GM23338 (cell line): ENCODE data around the gene IRF2. TPM values are rescaled to one million over a fixed set of nuclear protein-coding genes. Genes with fewer than 3 reads are reported as not detected.

Experiments
- ATAC-seq: fragments of 200-7000 bp; cut with Tn5 transposase; 3 replicates; pipeline ENCODE4 v1.9.1; 2020
- DNase-seq: peaks from one replicate; pipeline ENCODE4 v3.0.0-alpha.2; 2015; ENCODE audit warnings: low spot score
- H2AFZ ChIP-seq: fragments of 200-600 bp; sonication (generic); 2 replicates; pipeline ENCODE4 v1.8.0; 2016; ENCODE audit warnings: antibody characterized with exemption, mild to moderate bottlenecking, moderate library complexity
- H3F3A ChIP-seq: fragments of 200-600 bp; sonication (generic); replicated peaks from 2 replicates; pipeline ENCODE4 v1.8.0; 2017; ENCODE audit warnings: antibody characterized with exemption, mixed run types, low read depth
- H3K27ac ChIP-seq: fragments of 200-600 bp; sonication (generic); 2 replicates; pipeline ENCODE4 v1.6.1; 2016; ENCODE audit warnings: low read depth
- H3K27me3 ChIP-seq: fragments of 200-600 bp; sonication (generic); 2 replicates; pipeline ENCODE4 v1.8.0; 2016; ENCODE audit warnings: mild to moderate bottlenecking, mixed run types, moderate library complexity; ENCODE audit not compliant: insufficient read depth
- H3K36me3 ChIP-seq: fragments of 200-600 bp; sonication (generic); 2 replicates; pipeline ENCODE4 v1.8.0; 2016; ENCODE audit warnings: mild to moderate bottlenecking; ENCODE audit not compliant: insufficient read depth
- H3K4me1 ChIP-seq: fragments of 200-600 bp; sonication (generic); 2 replicates; pipeline ENCODE4 v1.8.0; 2016; ENCODE audit warnings: mild to moderate bottlenecking, moderate library complexity; ENCODE audit not compliant: insufficient read depth
- H3K4me2 ChIP-seq: fragments of 200-600 bp; sonication (generic); 2 replicates; pipeline ENCODE4 v1.7.1; 2017; ENCODE audit warnings: mixed run types
- H3K4me3 ChIP-seq: fragments of 200-600 bp; sonication (generic); 2 replicates; pipeline ENCODE4 v1.6.1; 2016; ENCODE audit warnings: mixed run types
- H3K79me2 ChIP-seq: fragments of 200-600 bp; sonication (generic); replicated peaks from 2 replicates; pipeline ENCODE4 v1.8.0; 2017; ENCODE audit warnings: mild to moderate bottlenecking; ENCODE audit not compliant: insufficient read depth
- H3K9me2 ChIP-seq: fragments of 200-600 bp; sonication (generic); 2 replicates; pipeline ENCODE4 v1.8.0; 2017; ENCODE audit not compliant: insufficient read depth
- H4K20me1 ChIP-seq: fragments of 200-600 bp; sonication (generic); replicated peaks from 2 replicates; pipeline ENCODE4 v1.8.0; 2017; ENCODE audit warnings: mild to moderate bottlenecking; ENCODE audit not compliant: insufficient read depth
- H3K27ac Mint-ChIP-seq: 2 replicates; pipeline ENCODE4 v1.8.0; 2020; ENCODE audit warnings: inconsistent platforms, mild to moderate bottlenecking, moderate library complexity, mixed read lengths
- H3K27me3 Mint-ChIP-seq: 3 replicates; pipeline ENCODE4 v1.8.0; 2022; ENCODE audit warnings: low read depth, mild to moderate bottlenecking, moderate library complexity, mixed read lengths, inconsistent platforms; ENCODE audit not compliant: insufficient read depth, poor library complexity
- H3K36me3 Mint-ChIP-seq: 3 replicates; pipeline ENCODE4 v1.8.0; 2021; ENCODE audit warnings: low read depth, mild to moderate bottlenecking, inconsistent platforms, moderate library complexity, mixed read lengths
- H3K4me1 Mint-ChIP-seq: 3 replicates; pipeline ENCODE4 v1.8.0; 2020; ENCODE audit warnings: mild to moderate bottlenecking, inconsistent platforms, mixed read lengths
- H3K4me3 Mint-ChIP-seq: 3 replicates; pipeline ENCODE4 v1.8.0; 2021; ENCODE audit warnings: moderate library complexity, mild to moderate bottlenecking, inconsistent platforms, mixed read lengths
- H3K9me3 Mint-ChIP-seq: 3 replicates; pipeline ENCODE4 v1.8.0; 2020; ENCODE audit warnings: moderate library complexity, mild to moderate bottlenecking, inconsistent platforms, mixed read lengths
- CREB1 ChIP-seq: fragments of 250-450 bp; sonication (Bioruptor Pico); IDR thresholded peaks from 2 replicates; pipeline ENCODE4 v1.5.0; 2020; ENCODE audit warnings: low read depth, mild to moderate bottlenecking, moderate library complexity
- ETS1 ChIP-seq: IDR thresholded peaks from 2 replicates; pipeline ENCODE4 v1.6.1; 2016; ENCODE audit warnings: antibody characterized with exemption
- EZH2 ChIP-seq: fragments of 200-600 bp; sonication (generic); IDR thresholded peaks from one replicate; pipeline ENCODE4 v1.8.0; 2017; ENCODE audit warnings: antibody characterized with exemption, mild to moderate bottlenecking, low read depth; ENCODE audit not compliant: unreplicated experiment
- EZH2phosphoT487 ChIP-seq: fragments of 200-600 bp; sonication (generic); IDR thresholded peaks from one replicate; pipeline ENCODE4 v1.8.1; 2018; ENCODE audit warnings: antibody characterized with exemption; ENCODE audit not compliant: unreplicated experiment
- JUNB ChIP-seq: IDR thresholded peaks from one replicate; pipeline ENCODE4 v1.6.1; 2016; ENCODE audit warnings: antibody characterized with exemption; ENCODE audit not compliant: unreplicated experiment
- NANOG ChIP-seq: IDR thresholded peaks from 2 replicates; pipeline ENCODE4 v1.6.1; 2016; ENCODE audit warnings: antibody characterized with exemption, borderline replicate concordance
- POLR2AphosphoS5 ChIP-seq: IDR thresholded peaks from 2 replicates; pipeline ENCODE4 v1.6.1; 2016; ENCODE audit warnings: antibody characterized with exemption, low read depth
- REST ChIP-seq: IDR thresholded peaks from one replicate; pipeline ENCODE4 v1.6.1; 2018; ENCODE audit warnings: antibody characterized with exemption; ENCODE audit not compliant: unreplicated experiment
- STAT1 ChIP-seq: IDR thresholded peaks from one replicate; pipeline ENCODE4 v1.6.1; 2016; ENCODE audit warnings: antibody characterized with exemption; ENCODE audit not compliant: unreplicated experiment
- ZNF114 ChIP-seq: fragments of 250-450 bp; sonication (Bioruptor Pico); IDR thresholded peaks from 2 replicates; pipeline ENCODE4 v1.5.0; 2020; ENCODE audit warnings: mild to moderate bottlenecking, moderate library complexity
- polyA plus RNA-seq: library from polyadenylated mRNA; unstranded; fragments of >200 nt; fragmentation: Nextera tagmentation; extraction: Ambion mirVana; gene quantifications from 2 replicates; pipeline ENCODE4 v1.2.1, GENCODE V29; 2016
- total RNA-seq: library from RNA; depleted of rRNA; stranded (reverse); fragments of >200 nt; shearing (Covaris generic); gene quantifications from 2 replicates; pipeline ENCODE4 v1.2.3, GENCODE V29; 2014

The IRF2 gene
- total and polyA plus RNA-seq, 2 experiments from 2014 or later = 14.7 to 15.0 TPM

- TF ChIP-seq REST = no peak
- TF ChIP-seq EZH2 = no peak
- no peak for TF ChIP-seq JUNB
- no peak for TF ChIP-seq ZNF114 (CRISPR knock-in tag)
- no peak for TF ChIP-seq ETS1
- no peak for TF ChIP-seq STAT1
- no peak for TF ChIP-seq EZH2phosphoT487
- no peak for TF ChIP-seq POLR2AphosphoS5
Observed at GRCh38 chr4:184514121-184514988, 40.0 kb upstream of the IRF2 start (continued).

GRCh38 chr4:184513802-184514120, 39.4 kb upstream of the IRF2 start:
- Mint-ChIP-seq H3K27ac (no peak overlapping the region), H3K4me3 (no peak overlapping the region), H3K9me3 (peaks cover 11% of the 10 kb centered on the region; the same call in 2 of the 3 replicates), H3K27me3 (peaks cover 8% of the 10 kb centered on the region), H3K4me1 (peaks cover 19% of the 10 kb centered on the region), H3K36me3 (peaks cover 9% of the 10 kb centered on the region; the same call in 2 of the 3 replicates)
- Histone ChIP-seq H3K4me3 (no peak overlapping the region), H3K4me1 (peaks cover 18% of the 10 kb centered on the region), H4K20me1 (no peaks in the 10 kb centered on the region), H3K79me2 (no peaks in the 10 kb centered on the region), H2AFZ (no peak overlapping the region), H3K27me3 (no peaks in the 10 kb centered on the region), H3K4me2 (no peak overlapping the region), H3K9me2 (peaks cover 6% of the 10 kb centered on the region; the same call in 1 of the 2 replicates), H3K36me3 (no peaks in the 10 kb centered on the region), H3F3A (no peaks in the 10 kb centered on the region), H3K27ac (no peak overlapping the region)
- ATAC-seq (no peak), DNase-seq (no peak)
- TF ChIP-seq JUNB (no peak), ETS1 (no peak), NANOG (no peak), CREB1 (CRISPR knock-in tag) (no peak)
